ENCODE results near the gene MAB21L2. TPM values are rescaled to one million over a fixed set of nuclear protein-coding genes. Genes with fewer than 3 reads are reported as not detected.

MAB21L2 gene
- total and polyA plus RNA-seq, 2 experiments from 2014 or later, result 0.39 TPM; not detected in 1

- Mint-ChIP-seq H3K9me3 (no peaks in the 10 kb centered on the region), H3K27me3 (ENCODE audit: insufficient read depth, low read depth, poor library complexity) (peaks cover 7% of the 10 kb centered on the region), H3K4me3 (no peak overlapping the region), H3K27ac (no peak overlapping the region), H3K4me1 (peaks cover 17% of the 10 kb centered on the region), H3K36me3 (ENCODE audit: low read depth) (peaks cover 5% of the 10 kb centered on the region; the same call in 1 of the 3 replicates)
- DNase-seq (ENCODE audit: low spot score) (no peak), ATAC-seq (no peak)
- Histone ChIP-seq H3K4me2 (no peak overlapping the region), H3K36me3 (ENCODE audit: insufficient read depth) (no peaks in the 10 kb centered on the region), H3K4me3 (no peak overlapping the region), H3K4me1 (ENCODE audit: insufficient read depth) (peaks cover 21% of the 10 kb centered on the region), H3K27me3 (ENCODE audit: insufficient read depth) (no peaks in the 10 kb centered on the region), H2AFZ (no peak overlapping the region), H3K9me2 (ENCODE audit: insufficient read depth) (no peaks in the 10 kb centered on the region), H3F3A (replicated peaks; ENCODE audit: low read depth) (no peaks in the 10 kb centered on the region), H3K27ac (ENCODE audit: low read depth) (no peak overlapping the region), H4K20me1 (replicated peaks; ENCODE audit: insufficient read depth) (no peaks in the 10 kb centered on the region), H3K79me2 (replicated peaks; ENCODE audit: insufficient read depth) (no peaks in the 10 kb centered on the region)
- TF ChIP-seq CTCF (conservative IDR thresholded peaks at IDR 0.05; ENCODE audit: low read depth in 2 of 2), result peak in 1 of 2 experiments; percentile 24; a peak in 2 of 4 replicates
- TF ChIP-seq ZNF114 (CRISPR knock-in tag; IDR thresholded peaks at IDR 0.05), result no peak
Measured at GRCh38 chr4:150593996-150594395, 12.0 kb downstream of the MAB21L2 start.

- no peak for TF ChIP-seq NANOG (IDR thresholded peaks at IDR 0.05; ENCODE audit: borderline replicate concordance)
- TF ChIP-seq JUNB (IDR thresholded peaks at IDR 0.05; ENCODE audit: unreplicated experiment), result no peak
- no peak for TF ChIP-seq REST (IDR thresholded peaks at IDR 0.05; ENCODE audit: unreplicated experiment)
- no peak for TF ChIP-seq ZNF114 (CRISPR knock-in tag; IDR thresholded peaks at IDR 0.05)
- TF ChIP-seq ETS1 (IDR thresholded peaks at IDR 0.05), result no peak
- no peak for TF ChIP-seq EZH2 (IDR thresholded peaks at IDR 0.05; ENCODE audit: low read depth, unreplicated experiment)
- TF ChIP-seq CTCF (conservative IDR thresholded peaks at IDR 0.05; ENCODE audit: low read depth in 2 of 2), result no peak
- TF ChIP-seq EZH2phosphoT487 (IDR thresholded peaks at IDR 0.05; ENCODE audit: unreplicated experiment), result no peak
- H3K9me3 Mint-ChIP-seq, result no peaks in the 10 kb centered on the region
- H3K36me3 ChIP-seq (ENCODE audit: insufficient read depth), result no peaks in the 10 kb centered on the region
- no peaks in the 10 kb centered on the region; the same call in 2 of the 3 replicates for H3K36me3 Mint-ChIP-seq (ENCODE audit: low read depth)
- H3K9me2 ChIP-seq (ENCODE audit: insufficient read depth), result no peaks in the 10 kb centered on the region
- DNase-seq (ENCODE audit: low spot score) (no peak), ATAC-seq (no peak)
- H3K27ac ChIP-seq (ENCODE audit: low read depth), result no peak overlapping the region
- no peaks in the 10 kb centered on the region for H4K20me1 ChIP-seq (replicated peaks; ENCODE audit: insufficient read depth)
- H3K27me3 Mint-ChIP-seq (ENCODE audit: insufficient read depth, low read depth, poor library complexity), result no peaks in the 10 kb centered on the region
- H3F3A ChIP-seq (replicated peaks; ENCODE audit: low read depth), result no peaks in the 10 kb centered on the region
- H3K4me2 ChIP-seq, result no peak overlapping the region
- no peak overlapping the region for H2AFZ ChIP-seq
- H3K4me1 ChIP-seq (ENCODE audit: insufficient read depth), result no peaks in the 10 kb centered on the region
- no peak overlapping the region for H3K4me3 Mint-ChIP-seq
- H3K27me3 ChIP-seq (ENCODE audit: insufficient read depth), result no peaks in the 10 kb centered on the region
- peaks cover 2% of the 10 kb centered on the region; the same call in 2 of the 3 replicates for H3K4me1 Mint-ChIP-seq
- no peaks in the 10 kb centered on the region for H3K79me2 ChIP-seq (replicated peaks; ENCODE audit: insufficient read depth)
- H3K27ac Mint-ChIP-seq, result no peak overlapping the region
- no peak overlapping the region for H3K4me3 ChIP-seq
Measured at GRCh38 chr4:150598909-150599308, 17.0 kb downstream of the MAB21L2 start.
